Muscle of arm (tissue), 14 donors: ENCODE results near the gene CROT. TPM values are rescaled to one million over a fixed set of nuclear protein-coding genes. Genes with fewer than 3 reads are reported as not detected.
A peak's percentile ranks its signal among the peaks of the same experiment; 100 is the strongest.
"Not testable (repeated sequence)": the region's sequence is repeated elsewhere in the genome, so short reads cannot be mapped to it uniquely, and the experiment has no call there.

Experiments used
- DNase-seq: peaks from one replicate; pipeline ENCODE4 v3.0.0-alpha.2; 2013
- long read RNA-seq, 11 donors: transcript quantifications; one replicate each; lab custom pipeline, GENCODE V29; 2026
- polyA plus RNA-seq, 12 donors: library from polyadenylated mRNA; unstranded; fragments of 120-200 nt; gene quantifications; one replicate each; pipeline ENCODE4 v1.2.1, GENCODE V29; 2013; ENCODE audit not compliant: insufficient read length in 12 of 12

The CROT gene, protein sequence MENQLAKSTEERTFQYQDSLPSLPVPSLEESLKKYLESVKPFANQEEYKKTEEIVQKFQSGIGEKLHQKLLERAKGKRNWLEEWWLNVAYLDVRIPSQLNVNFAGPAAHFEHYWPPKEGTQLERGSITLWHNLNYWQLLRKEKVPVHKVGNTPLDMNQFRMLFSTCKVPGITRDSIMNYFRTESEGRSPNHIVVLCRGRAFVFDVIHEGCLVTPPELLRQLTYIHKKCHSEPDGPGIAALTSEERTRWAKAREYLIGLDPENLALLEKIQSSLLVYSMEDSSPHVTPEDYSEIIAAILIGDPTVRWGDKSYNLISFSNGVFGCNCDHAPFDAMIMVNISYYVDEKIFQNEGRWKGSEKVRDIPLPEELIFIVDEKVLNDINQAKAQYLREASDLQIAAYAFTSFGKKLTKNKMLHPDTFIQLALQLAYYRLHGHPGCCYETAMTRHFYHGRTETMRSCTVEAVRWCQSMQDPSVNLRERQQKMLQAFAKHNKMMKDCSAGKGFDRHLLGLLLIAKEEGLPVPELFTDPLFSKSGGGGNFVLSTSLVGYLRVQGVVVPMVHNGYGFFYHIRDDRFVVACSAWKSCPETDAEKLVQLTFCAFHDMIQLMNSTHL
- polyA plus RNA-seq, result 10 to 100 TPM in 10 of 12 donors, 1 to 10 TPM in 1, not detected in 1; 8.6 to 25.8 (median 12.9) TPM
- long read RNA-seq, donor 1, transcript CROT-202 (4 exons, 1,213 nt), result major isoform, 6 of 10 reads
- long read RNA-seq, donor 1, partial matches to known transcripts, result 0 of 10 reads
- long read RNA-seq, donor 1, other reads (novel, unspliced or antisense), result 0 of 10 reads
- long read RNA-seq, donor 2, partial matches to known transcripts, result 0 of 1 reads
- long read RNA-seq, donor 2, other reads (novel, unspliced or antisense), result 0 of 1 reads
- long read RNA-seq, donor 3, partial matches to known transcripts, result 0 of 2 reads
- long read RNA-seq, donor 3, other reads (novel, unspliced or antisense), result 0 of 2 reads
- long read RNA-seq, donor 4, partial matches to known transcripts, result 0 of 1 reads
- long read RNA-seq, donor 4, other reads (novel, unspliced or antisense), result 0 of 1 reads
- long read RNA-seq, donor 5, partial matches to known transcripts, result 0 of 5 reads
- long read RNA-seq, donor 5, other reads (novel, unspliced or antisense), result 0 of 5 reads
- long read RNA-seq, donor 6, result 0 reads
- long read RNA-seq, donor 7, partial matches to known transcripts, result 0 of 1 reads
- long read RNA-seq, donor 7, other reads (novel, unspliced or antisense), result 0 of 1 reads
- long read RNA-seq, donor 8, partial matches to known transcripts, result 0 of 3 reads
- long read RNA-seq, donor 8, other reads (novel, unspliced or antisense), result 0 of 3 reads
- long read RNA-seq, donor 9, partial matches to known transcripts, result 7 of 7 reads
- long read RNA-seq, donor 9, other reads (novel, unspliced or antisense), result 0 of 7 reads
- long read RNA-seq, donor 10, result 0 reads
- long read RNA-seq, donor 11, partial matches to known transcripts, result 5 of 10 reads
- long read RNA-seq, donor 11, other reads (novel, unspliced or antisense), result 0 of 10 reads

DNA sequence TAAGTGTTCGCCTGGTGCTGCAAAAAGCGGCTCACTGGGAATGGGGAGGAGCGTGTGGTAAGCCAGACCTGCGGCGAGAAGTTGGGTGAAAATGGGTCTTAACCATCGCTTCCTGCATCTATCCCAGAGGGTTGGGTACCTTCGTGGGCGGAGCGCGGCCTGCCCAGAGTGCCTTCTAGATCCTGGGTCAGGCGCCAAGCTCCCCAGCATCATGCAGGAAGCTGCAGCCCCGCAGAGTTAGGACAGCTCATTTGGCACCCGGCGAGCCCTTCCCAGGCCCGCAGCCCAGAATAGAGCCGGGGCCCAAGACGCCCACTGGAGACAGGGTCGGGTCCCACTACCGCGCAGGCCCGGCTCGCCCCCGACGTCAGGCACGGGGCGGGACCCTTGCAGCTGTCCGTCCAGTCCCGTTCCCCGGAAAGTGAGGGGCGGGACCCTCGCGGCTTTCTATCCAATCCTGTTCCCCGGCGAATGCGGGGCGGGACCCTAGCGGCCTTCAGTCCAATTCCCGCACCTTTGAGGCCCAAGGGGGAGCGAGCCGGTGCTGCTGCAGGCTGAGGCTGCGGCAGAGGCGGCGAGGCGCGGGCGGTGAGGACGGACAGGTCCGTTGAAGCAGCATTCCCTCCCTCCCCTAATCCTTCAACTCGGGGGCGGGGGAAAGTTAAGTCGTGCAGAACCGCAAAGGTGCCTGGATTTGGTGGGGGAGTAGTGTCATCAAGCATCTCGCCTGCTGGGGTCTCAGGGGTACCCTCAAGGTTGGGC lies at the start of gene CROT:
CROT (plus strand) TSS at position 499 of the 762 bp plus-strand sequence. CDS start 3,405 bp downstream, outside the sequence.
- peak; percentile 95 for DNase-seq

DNA sequence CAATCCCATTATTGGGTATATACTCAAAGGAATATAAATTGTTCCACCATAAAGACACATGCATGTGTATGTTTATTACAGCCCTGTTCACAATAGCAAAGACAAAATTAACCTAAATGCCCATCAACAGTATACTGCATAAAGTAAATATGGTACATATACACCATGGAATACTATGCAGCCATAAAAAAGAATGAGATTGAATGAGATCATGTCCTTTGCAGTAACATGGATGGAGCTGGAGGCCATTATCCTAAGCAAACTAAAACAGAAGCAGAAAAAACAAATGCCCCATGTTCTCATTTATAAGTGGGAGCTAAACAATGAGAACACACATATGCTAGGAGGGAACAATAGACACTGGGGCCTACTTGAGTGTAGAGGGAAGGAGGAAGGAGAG lies 44.7 kb upstream of the CROT start:
- no peak for DNase-seq

DNA sequence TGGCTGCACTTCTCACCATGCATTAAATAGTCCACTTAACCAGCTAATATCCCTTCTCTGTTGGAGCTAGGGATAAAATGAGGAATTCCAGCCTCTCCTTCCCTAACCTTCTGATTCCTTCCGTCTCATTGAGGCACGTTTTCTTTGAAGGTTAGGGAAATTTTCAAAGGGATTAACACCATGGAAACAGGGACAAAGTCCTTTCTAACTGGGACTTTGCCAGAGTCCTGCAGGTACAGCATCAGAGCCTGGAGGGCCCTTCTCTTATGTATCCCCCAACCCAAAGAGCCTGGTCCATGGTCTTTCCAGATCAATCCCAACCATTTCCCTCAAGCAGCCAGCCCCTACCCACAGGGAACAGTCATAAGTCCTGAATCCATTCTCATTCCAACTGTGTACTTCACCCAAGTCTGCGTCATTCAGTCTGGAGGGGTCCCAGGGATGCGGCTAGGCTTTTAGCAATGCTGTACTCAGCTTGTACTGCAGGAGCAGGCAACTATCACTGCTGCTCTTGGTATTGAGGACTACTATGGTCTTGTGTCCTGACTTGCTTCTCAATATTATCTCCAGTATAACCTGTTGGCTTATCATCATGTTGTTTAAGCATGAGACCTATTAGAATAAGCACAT lies 34.6 kb upstream of the CROT start:
- DNase-seq, result no peak

DNA sequence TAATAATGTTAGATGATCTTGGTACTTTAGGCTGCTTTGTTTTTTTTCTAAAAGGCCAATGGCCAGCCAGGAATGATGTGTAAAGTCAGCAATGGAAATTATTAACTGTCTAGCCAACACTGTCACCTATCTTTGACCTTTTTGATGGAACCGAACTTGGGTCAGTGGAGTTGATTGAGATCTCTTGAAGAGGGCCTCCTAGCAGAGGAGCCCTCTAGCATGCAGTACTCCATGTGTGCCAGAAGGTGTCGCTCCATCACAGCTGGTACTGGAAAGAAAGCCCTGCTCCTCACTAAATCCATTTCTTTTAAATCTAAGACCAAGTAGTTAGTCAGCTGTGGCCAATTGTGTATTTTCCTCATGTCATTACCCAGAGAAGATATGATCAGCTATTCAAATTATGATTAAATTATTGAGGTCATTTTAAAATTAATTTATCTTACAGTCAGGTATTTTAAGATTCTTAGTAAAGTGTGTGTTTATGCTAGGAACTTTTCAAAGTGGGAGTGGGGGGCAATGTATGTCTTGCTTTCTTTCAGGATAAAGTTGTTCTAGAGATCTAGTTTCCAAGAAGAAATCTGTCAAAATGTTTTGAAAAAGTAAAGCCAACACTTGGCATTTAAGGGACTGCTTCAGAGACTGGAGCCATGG lies 33.1 kb upstream of the CROT start:
- peak; percentile 57 for DNase-seq

DNA sequence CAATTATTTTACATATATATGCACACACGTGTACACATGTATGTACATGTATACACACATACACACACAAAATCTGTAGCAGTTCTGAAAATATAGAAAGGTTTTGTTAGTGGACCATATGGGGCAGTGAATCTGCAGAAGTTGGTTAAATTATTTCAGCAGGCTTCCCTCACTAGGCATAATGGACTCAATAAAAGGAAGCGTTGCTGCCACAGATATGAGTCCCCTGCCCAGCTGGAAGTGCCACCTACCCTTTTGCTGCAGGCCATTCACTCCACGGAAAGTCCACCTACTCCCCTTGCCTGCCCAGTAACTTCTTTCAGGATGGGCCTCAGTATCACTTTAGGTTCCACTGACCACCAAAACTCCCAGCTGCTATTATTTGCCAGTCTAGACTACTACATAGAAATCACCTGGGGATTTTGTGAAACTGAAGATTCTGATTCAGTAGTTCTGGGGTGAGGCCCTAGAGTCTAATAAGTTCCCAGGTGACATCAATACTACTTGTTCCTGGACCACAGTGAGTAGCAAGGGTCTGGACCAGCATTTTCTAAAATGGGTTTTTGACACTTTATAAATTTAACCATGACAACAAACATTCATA lies 29.3 kb upstream of the CROT start:
- DNase-seq, result no peak

DNA sequence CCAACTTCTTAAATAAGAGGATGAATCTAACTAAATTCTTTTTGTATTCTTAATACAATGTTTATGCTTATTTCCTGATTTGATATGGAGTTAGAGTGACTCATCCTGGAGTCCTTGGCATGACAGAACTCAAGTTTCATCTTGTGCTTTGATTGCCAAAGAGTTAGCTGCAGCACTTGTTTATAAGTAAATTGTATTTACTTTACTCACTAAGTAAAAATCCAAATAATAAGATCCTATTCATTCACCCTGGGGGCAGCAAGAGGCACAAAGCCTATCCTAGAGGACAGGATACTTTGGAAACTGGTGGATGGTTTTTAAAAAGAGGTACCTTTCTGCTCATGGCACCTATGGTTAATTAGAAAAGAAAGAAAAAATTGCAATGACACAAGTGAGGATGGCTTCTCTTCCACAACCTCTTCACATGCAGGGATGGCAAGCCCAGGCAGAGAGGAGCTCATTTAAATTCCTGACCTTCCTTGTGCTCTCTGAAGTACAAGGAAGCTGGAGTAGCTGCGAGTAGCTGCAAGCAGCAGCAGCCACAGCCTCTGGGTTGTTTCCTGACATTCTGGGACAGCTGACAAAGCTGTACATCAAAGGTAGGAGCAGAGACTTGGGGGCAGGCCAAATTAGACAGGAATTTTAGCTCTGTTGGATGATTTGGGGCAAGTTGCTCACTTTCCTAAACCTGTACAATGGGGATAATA lies 28.5 kb upstream of the CROT start:
- no peak for DNase-seq

DNA sequence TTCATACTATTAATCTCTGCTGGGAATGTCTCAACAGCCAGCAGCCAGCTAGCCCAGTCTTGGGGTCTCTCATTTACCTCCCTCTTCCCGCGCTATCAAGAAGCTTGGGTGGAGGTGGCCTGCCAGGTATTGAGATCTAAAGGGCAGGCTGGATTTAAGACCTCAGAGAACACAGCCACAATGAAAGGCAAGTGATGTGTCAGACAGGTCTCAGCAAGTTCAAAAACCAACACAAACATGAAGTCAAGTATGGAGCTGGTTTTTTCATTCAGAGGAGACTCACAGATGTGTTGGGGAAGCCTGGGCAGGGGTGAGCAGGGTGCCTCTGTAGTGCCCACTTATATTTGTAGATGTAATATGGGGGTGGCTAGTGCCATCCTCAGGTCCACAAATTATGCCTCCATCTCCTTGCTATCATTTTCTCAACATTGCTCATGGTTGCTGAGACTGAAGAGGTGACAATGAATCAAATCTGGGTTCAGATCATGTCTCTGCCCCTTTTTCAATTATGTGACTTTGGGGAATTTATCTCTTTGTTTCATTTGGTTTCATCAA lies 27.7 kb upstream of the CROT start:
- DNase-seq, result no peak

DNA sequence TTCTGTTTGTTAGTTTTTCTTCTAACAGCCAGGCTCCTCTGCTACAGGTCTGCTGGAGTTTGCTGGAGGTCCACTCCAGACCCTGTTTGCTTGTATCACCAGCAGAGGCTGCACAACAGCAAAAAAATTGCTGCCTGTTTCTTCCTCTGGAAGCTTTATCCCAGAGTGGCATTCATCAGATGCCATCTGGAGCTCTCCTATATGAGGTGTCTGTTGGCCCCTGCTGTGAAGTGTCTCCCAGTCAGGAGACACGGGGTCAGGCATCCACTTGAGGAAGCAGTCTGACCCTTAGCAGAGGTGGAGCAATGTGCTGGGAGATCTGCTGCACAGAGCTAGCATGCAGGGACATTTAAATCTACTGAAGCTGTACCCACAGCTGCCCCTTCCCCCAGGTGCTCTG lies 26.7 kb upstream of the CROT start:
- DNase-seq, result no peak

DNA sequence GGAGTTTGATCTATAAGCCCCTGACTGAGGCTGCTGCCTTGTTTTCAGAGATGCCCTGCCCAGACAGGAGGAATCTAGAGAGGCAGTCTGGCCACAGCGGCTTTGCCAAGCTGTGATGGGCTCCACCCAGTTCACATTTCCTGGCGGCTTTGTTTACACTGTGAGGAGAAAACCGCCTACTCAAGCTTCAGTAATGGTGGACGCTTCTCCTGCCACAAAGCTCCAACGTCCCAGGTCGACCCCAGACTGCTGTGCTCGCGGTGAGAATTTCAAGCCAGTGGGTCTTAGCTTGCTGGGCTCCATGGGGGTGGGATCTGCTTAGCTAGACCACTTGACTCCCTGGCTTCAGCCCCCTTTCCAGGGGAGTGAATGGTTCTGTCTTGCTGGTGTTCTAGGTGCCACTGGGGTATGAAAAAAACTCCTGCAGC lies 26.3 kb upstream of the CROT start:
- not testable (repeated sequence) for DNase-seq

DNA sequence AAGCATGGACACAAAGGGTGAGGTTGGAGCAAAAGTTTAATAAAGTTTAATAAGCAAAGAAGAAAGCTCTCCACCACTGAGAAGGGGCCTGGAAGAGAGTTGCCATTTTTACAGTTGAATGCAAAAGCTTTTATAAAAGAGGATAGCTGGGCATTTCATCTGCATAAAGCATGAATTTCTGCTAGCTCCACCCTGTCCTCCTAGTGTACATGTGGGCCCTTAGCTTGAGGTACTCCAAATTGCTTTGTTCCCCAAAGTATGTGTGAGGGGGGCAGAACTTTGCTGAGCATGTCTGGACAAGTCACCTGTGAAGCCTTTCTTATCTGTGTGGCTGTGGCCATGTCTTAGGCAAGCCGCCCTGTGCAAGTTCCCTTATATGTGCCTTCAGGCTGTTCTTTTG lies 22.6 kb upstream of the CROT start:
- no peak for DNase-seq

DNA sequence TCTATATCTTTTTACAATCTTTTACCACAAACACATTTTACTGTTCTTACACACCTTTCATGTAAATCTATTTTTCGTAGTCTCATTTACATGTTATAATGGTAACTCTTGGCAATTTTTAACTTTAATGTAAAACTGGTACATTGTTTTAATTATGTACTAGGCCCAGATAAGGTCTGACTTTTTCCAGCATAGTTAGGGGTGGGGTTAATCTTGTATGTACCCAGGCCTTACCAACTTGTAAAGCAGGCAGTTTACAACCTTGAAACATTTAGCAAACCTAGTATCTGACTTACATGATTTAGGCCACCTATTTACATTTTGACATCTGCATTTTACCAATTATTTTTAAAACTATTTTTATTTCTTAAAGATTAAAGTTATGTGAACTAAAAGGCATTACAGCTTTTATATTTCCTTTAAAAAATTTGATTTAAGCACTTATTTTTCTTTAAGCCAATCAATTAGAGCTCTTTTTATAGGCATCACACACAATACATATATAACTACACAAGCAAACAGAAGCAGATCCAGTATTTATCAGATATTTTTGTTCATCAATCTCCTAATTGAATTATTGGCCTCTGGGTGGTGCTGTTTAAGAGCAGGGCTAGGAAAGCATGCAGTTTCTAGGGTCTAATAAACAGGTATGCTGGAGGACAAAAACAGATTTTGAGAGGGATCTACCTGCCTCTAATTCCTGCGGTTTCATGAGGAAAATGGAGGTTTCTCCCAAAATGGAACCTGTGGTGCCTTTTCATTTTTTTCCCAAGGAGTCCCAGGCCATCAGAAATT lies 19.7 kb upstream of the CROT start:
- DNase-seq, result no peak

DNA sequence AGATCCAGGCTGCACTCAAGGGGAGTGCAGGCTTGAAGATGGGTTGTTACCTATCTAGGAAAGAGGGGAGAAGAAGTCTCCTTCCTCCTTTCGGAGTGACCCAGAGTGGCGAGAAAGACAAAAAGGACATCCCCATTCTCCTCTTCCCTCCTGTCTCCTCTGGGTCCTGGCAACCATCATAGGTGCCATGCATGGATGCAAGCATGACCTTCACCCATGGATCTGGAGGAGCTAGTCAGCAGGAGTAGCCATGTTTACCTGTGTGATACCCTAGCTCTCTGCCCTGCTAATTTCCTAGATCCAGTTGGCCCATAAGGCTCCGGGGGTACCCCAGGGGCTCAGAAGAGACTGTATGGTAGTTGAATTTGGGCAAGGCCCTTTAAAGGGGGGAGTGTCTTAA lies 17.2 kb upstream of the CROT start:
- no peak for DNase-seq

DNA sequence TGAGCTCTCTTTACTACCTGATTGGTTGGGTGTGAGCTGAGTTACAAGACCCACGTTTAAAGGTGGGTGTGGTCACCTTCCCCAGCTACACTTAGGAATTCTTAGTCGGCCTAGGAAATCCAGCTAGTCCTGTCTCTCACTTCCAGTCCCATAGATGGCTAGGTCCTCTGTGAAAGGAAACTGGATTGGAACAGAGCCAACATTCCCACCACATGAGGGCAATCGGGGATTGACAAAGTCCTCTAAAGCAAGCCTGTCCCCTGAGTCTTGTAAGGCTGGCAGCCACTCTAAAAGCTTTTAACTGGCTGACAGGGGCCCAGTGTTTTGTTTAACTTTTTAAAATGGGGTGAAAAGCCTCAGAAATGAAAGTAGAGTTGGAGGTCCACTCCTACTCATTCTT lies 15.1 kb upstream of the CROT start:
- no peak for DNase-seq

DNA sequence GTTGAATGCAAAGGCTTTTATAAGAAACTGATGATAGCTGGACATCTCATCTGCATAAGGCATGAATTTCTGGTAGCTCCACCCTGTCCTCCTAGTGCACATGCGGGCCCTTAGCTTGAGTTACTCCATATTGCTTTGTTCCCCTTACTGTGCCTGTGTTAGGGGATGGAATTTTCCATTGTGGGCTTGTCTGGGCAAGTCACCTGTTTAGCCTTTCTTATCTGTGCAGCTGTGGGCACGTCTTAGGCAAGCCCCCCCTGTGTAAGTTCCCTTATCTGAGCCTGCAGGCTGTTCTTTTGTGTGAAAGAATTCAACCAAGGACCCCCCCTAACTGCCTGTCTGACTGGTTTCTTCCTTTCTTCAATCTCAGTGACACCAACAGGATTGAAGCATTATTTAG lies 14.5 kb upstream of the CROT start:
- no peak for DNase-seq

DNA sequence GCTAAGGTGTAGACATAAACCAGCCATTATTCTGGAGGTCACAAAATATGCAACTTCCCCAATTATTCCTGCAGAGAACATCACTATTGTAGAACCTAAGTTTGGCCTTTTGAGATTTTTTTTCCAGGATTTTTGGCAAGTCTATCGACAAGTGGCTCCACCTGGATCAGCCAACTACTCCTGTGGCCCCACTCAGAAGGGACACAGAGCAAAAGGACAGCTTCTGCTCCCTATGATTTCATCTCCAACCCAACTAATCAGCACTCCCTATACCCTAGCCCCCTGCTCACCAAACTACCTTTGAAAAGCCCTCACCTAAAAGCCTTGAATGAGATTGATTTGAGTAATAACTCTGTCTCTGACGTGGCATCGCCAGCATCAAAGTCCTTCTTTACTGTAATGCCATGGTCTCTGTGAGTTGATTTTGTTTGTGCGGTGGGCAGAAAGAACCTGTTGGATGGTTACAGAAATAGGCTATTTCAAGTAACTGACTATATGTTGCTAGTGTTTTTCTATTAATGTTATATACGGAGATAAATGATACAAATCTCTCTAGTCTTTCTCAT lies 13.7 kb upstream of the CROT start:
- DNase-seq, result no peak

DNA sequence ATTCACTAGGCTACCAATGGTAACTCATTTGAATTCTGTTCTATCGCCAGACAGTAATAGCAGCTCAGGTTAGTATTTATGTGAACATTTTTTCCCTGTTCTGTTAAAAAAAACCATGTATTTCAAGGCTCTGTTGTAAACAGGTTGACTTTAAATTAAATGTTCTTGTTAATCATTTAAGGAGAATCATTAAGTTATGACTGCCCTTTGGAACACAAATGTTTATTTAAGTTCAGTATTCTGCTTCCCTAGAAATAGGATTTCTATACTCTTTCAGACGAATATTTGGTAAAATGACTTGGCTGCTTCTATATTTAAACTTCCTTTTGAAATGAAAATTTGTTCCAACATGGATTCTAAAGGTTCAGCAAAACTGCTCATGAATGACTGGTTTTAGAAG lies 13.1 kb upstream of the CROT start:
- no peak for DNase-seq

DNA sequence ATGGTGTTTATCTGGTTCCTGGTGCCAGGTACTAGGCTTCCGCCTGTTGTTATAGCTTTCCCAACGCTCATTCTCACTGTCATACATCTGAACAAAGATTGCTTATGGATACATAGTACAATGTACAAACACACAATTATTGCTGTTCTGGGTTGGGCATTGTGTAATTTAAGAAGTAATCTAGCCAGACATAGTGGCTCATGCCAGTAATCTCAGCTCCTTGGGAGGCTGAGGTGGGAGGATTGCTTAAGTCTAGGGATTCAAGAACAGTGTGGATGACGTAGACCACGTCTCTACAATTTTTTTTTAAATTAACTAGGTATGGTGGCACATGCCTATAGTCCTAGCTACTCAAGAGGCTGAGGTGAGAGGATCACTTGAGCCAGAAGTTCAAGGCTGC lies 9.3 kb upstream of the CROT start:
- DNase-seq, result no peak
